HEK293 (cell line): Measurements from ENCODE around the gene GRID2.

ENCODE experiments used
- CTCF ChIA-PET: fragments of 350-600 bp; formaldehyde crosslinking; extraction: SDS; loops from one replicate; lab custom pipeline; 2021; ENCODE audit warnings: antibody characterized with exemption; lab: Yijun Ruan, JAX
- POLR2A ChIA-PET: fragments of 300-600 bp; formaldehyde crosslinking; extraction: SDS; loops from one replicate; lab custom pipeline; 2020; ENCODE audit warnings: antibody characterized with exemption, inconsistent platforms; lab: Yijun Ruan, JAX
- H3K27ac ChIP-seq: fragments of 200-500 bp; sonication (Bioruptor generic); 2 replicates; pipeline ENCODE4 v1.5.1; 2014; ENCODE audit warnings: low read depth, low read length, control low read depth, inconsistent platforms; ENCODE audit errors: extremely low read depth
- H3K36me3 ChIP-seq, 2 experiments: fragments of 200-500 bp in 1 of 2; sonication (Bioruptor generic) in 1 of 2; 1 replicate in 1 of 2; 2 replicates in 1 of 2; pipeline ENCODE4 v1.5.1; 2014 to 2017; ENCODE audit warnings: inconsistent platforms in 2 of 2, low read length in 2 of 2; ENCODE audit not compliant: control insufficient read depth in 2 of 2, insufficient read depth in 1 of 2
- H3K4me1 ChIP-seq: fragments of 200-500 bp; sonication (Bioruptor generic); 2 replicates; pipeline ENCODE4 v1.5.1; 2014; ENCODE audit warnings: mild to moderate bottlenecking, low read length, inconsistent platforms; ENCODE audit not compliant: control insufficient read depth, insufficient read depth
- H3K4me3 ChIP-seq: 2 replicates; pipeline ENCODE4 v1.5.1; 2011; ENCODE audit warnings: low read depth, mild to moderate bottlenecking, control low read depth, low read length, moderate library complexity
- H3K9me3 ChIP-seq: fragments of 200-500 bp; sonication (Bioruptor generic); 2 replicates; pipeline ENCODE4 v1.5.1; 2014; ENCODE audit warnings: low read depth, low read length, inconsistent platforms; ENCODE audit not compliant: control insufficient read depth, insufficient read depth
- KLF10 ChIP-seq: fragments of 450-650 bp; IDR thresholded peaks from 2 replicates; pipeline ENCODE4 v1.5.1; 2018; ENCODE audit warnings: missing biosample characterization, mild to moderate bottlenecking, missing genetic modification characterization
- ZNF16 ChIP-seq: fragments of 450-650 bp; formaldehyde crosslinking; IDR thresholded peaks from 2 replicates; pipeline ENCODE4 v1.5.1; 2016; ENCODE audit warnings: low read depth, missing biosample characterization, missing genetic modification characterization
- ZNF2 ChIP-seq: fragments of 450-650 bp; formaldehyde crosslinking; IDR thresholded peaks from 2 replicates; pipeline ENCODE4 v1.5.1; 2016; ENCODE audit warnings: missing biosample characterization, missing genetic modification characterization
- ZNF223 ChIP-seq: fragments of 450-650 bp; formaldehyde crosslinking; IDR thresholded peaks from 2 replicates; pipeline ENCODE4 v1.5.1; 2016; ENCODE audit warnings: missing biosample characterization, missing genetic modification characterization
- ZNF324 ChIP-seq: fragments of 450-650 bp; formaldehyde crosslinking; IDR thresholded peaks from 2 replicates; pipeline ENCODE4 v1.5.1; 2016; ENCODE audit warnings: missing biosample characterization, missing genetic modification characterization
- ZNF350 ChIP-seq: fragments of 450-650 bp; formaldehyde crosslinking; IDR thresholded peaks from 2 replicates; pipeline ENCODE4 v1.5.0; 2017; ENCODE audit warnings: missing biosample characterization, mild to moderate bottlenecking, missing genetic modification characterization
- ZNF596 ChIP-seq: fragments of 450-650 bp; IDR thresholded peaks from 2 replicates; pipeline ENCODE4 v1.5.0; 2018; ENCODE audit warnings: missing biosample characterization, mild to moderate bottlenecking, missing genetic modification characterization, moderate library complexity
- ZNF76 ChIP-seq: fragments of 450-650 bp; formaldehyde crosslinking; IDR thresholded peaks from 2 replicates; pipeline ENCODE4; 2016; ENCODE audit warnings: low read depth, missing biosample characterization, missing genetic modification characterization, borderline replicate concordance
- ZNF777 ChIP-seq: fragments of 450-650 bp; formaldehyde crosslinking; IDR thresholded peaks from 2 replicates; pipeline ENCODE4 v1.5.1; 2017; ENCODE audit warnings: missing biosample characterization, missing genetic modification characterization, borderline replicate concordance
- ZNF791 ChIP-seq: fragments of 450-650 bp; formaldehyde crosslinking; IDR thresholded peaks from 2 replicates; pipeline ENCODE4 v1.5.1; 2016; ENCODE audit warnings: missing biosample characterization, missing genetic modification characterization
- ZNF837 ChIP-seq: fragments of 450-650 bp; formaldehyde crosslinking; IDR thresholded peaks from 2 replicates; pipeline ENCODE4 v1.5.1; 2016; ENCODE audit warnings: missing biosample characterization, missing genetic modification characterization
- TF ChIP-seq, protein P1 (sequence below): fragments of 450-650 bp; formaldehyde crosslinking; IDR thresholded peaks from 2 replicates; pipeline ENCODE4 v1.5.1; 2016; ENCODE audit warnings: missing biosample characterization, missing genetic modification characterization
- TF ChIP-seq, protein P2 (sequence below): fragments of 450-650 bp; formaldehyde crosslinking; conservative IDR thresholded peaks from 2 replicates; pipeline ENCODE4 v1.5.1; 2016; ENCODE audit warnings: low read depth, missing biosample characterization, missing genetic modification characterization
- TF ChIP-seq, protein P3 (sequence below): fragments of 450-650 bp; formaldehyde crosslinking; IDR thresholded peaks from 2 replicates; pipeline ENCODE4 v1.5.1; 2016; ENCODE audit warnings: missing biosample characterization, missing genetic modification characterization, low read depth
- TF ChIP-seq, protein P4 (sequence below): fragments of 450-650 bp; formaldehyde crosslinking; IDR thresholded peaks from 2 replicates; pipeline ENCODE4 v1.5.1; 2016; ENCODE audit warnings: missing biosample characterization, missing genetic modification characterization
- TF ChIP-seq, protein P5 (sequence below): fragments of 450-650 bp; formaldehyde crosslinking; IDR thresholded peaks from 2 replicates; pipeline ENCODE4 v1.5.1; 2016; ENCODE audit warnings: missing biosample characterization, missing genetic modification characterization
- TF ChIP-seq, protein P6 (sequence below): fragments of 450-650 bp; formaldehyde crosslinking; IDR thresholded peaks from 2 replicates; pipeline ENCODE4 v1.5.1; 2016; ENCODE audit warnings: missing biosample characterization, missing genetic modification characterization
- TF ChIP-seq, protein P7 (sequence below): fragments of 450-650 bp; formaldehyde crosslinking; IDR thresholded peaks from 2 replicates; pipeline ENCODE4; 2016; ENCODE audit warnings: missing biosample characterization, missing genetic modification characterization

Gene GRID2

DNA sequence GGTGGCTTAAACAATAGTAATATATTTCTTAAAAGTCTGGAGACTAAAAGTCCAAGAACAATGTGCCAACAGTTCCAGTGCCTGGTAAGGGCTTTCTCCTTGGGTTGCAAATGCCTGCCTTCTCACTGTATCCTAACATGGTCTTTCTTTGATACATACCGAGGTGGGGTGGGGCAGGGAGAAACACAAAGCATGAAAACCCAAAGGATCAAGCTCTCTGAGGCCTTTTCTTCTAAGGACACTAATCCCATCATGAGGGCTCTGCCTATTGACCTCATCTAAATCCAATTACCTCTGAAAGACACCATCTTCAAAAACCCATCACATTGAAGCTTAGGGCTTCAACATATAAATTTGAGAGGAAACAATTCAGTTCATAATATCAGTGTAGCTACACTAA is 311.3 kb downstream of the GRID2 start:
- no peaks in the 10 kb centered on the region for H3K36me3 ChIP-seq

DNA sequence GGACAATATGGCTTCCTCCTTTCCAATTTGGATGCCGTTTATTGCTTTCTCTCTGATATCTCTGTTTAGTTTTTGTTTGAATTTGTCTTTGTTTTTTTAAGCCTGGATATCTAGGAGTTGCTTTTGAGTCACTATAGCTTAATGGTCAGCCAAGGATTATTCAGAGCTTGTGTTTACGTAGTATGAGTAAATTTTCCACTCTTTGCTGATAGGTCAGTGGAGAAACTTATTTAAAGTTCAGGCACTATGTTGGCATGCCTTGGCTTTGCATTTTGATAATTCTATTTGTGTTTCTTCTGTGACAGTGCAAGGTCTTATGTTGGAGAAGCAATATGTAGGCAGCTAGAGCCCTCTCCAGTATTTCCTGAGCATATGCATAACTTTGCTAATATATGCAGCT is 315.2 kb downstream of the GRID2 start:
- Histone ChIP-seq H3K4me3 (no peak overlapping the region), H3K36me3 (no peaks in the 10 kb centered on the region), H3K9me3 (no peaks in the 10 kb centered on the region), H3K27ac (no peak overlapping the region), H3K4me1 (no peaks in the 10 kb centered on the region)
- ChIA-PET CTCF (no interaction called here), POLR2A (no interaction called here)
- no peak for TF ChIP-seq ZNF76 (tag by site-specific recombination)
- TF ChIP-seq KLF10 (tag by site-specific recombination): no peak
- TF ChIP-seq, protein P1, sequence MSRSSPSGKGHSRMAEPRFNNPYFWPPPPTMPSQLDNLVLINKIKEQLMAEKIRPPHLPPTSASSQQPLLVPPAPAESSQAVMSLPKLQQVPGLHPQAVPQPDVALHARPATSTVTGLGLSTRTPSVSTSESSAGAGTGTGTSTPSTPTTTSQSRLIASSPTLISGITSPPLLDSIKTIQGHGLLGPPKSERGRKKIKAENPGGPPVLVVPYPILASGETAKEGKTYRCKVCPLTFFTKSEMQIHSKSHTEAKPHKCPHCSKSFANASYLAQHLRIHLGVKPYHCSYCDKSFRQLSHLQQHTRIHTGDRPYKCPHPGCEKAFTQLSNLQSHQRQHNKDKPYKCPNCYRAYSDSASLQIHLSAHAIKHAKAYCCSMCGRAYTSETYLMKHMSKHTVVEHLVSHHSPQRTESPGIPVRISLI (tag by site-specific recombination): no peak
- no peak for TF ChIP-seq ZNF324 (tag by site-specific recombination)
- TF ChIP-seq, protein P2, sequence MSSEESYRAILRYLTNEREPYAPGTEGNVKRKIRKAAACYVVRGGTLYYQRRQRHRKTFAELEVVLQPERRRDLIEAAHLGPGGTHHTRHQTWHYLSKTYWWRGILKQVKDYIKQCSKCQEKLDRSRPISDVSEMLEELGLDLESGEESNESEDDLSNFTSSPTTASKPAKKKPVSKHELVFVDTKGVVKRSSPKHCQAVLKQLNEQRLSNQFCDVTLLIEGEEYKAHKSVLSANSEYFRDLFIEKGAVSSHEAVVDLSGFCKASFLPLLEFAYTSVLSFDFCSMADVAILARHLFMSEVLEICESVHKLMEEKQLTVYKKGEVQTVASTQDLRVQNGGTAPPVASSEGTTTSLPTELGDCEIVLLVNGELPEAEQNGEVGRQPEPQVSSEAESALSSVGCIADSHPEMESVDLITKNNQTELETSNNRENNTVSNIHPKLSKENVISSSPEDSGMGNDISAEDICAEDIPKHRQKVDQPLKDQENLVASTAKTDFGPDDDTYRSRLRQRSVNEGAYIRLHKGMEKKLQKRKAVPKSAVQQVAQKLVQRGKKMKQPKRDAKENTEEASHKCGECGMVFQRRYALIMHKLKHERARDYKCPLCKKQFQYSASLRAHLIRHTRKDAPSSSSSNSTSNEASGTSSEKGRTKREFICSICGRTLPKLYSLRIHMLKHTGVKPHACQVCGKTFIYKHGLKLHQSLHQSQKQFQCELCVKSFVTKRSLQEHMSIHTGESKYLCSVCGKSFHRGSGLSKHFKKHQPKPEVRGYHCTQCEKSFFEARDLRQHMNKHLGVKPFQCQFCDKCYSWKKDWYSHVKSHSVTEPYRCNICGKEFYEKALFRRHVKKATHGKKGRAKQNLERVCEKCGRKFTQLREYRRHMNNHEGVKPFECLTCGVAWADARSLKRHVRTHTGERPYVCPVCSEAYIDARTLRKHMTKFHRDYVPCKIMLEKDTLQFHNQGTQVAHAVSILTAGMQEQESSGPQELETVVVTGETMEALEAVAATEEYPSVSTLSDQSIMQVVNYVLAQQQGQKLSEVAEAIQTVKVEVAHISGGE: no peak
- TF ChIP-seq ZNF350 (tag by site-specific recombination): no peak
- no peak for TF ChIP-seq ZNF791 (tag by site-specific recombination)
- TF ChIP-seq ZNF837 (tag by site-specific recombination): no peak

More for the DNA sequence above, 311.3 kb downstream of the GRID2 start:
- Histone ChIP-seq H3K9me3 (no peaks in the 10 kb centered on the region), H3K4me3 (no peak overlapping the region), H3K4me1 (no peaks in the 10 kb centered on the region), H3K27ac (no peak overlapping the region)
- TF ChIP-seq, protein P3, sequence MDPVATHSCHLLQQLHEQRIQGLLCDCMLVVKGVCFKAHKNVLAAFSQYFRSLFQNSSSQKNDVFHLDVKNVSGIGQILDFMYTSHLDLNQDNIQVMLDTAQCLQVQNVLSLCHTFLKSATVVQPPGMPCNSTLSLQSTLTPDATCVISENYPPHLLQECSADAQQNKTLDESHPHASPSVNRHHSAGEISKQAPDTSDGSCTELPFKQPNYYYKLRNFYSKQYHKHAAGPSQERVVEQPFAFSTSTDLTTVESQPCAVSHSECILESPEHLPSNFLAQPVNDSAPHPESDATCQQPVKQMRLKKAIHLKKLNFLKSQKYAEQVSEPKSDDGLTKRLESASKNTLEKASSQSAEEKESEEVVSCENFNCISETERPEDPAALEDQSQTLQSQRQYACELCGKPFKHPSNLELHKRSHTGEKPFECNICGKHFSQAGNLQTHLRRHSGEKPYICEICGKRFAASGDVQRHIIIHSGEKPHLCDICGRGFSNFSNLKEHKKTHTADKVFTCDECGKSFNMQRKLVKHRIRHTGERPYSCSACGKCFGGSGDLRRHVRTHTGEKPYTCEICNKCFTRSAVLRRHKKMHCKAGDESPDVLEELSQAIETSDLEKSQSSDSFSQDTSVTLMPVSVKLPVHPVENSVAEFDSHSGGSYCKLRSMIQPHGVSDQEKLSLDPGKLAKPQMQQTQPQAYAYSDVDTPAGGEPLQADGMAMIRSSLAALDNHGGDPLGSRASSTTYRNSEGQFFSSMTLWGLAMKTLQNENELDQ (tag by site-specific recombination): no peak
- TF ChIP-seq ZNF223 (tag by site-specific recombination) (no peak), ZNF596 (tag by site-specific recombination) (no peak), ZNF16 (tag by site-specific recombination) (no peak), ZNF777 (tag by site-specific recombination) (no peak), ZNF2 (no peak)
- TF ChIP-seq, protein P4, sequence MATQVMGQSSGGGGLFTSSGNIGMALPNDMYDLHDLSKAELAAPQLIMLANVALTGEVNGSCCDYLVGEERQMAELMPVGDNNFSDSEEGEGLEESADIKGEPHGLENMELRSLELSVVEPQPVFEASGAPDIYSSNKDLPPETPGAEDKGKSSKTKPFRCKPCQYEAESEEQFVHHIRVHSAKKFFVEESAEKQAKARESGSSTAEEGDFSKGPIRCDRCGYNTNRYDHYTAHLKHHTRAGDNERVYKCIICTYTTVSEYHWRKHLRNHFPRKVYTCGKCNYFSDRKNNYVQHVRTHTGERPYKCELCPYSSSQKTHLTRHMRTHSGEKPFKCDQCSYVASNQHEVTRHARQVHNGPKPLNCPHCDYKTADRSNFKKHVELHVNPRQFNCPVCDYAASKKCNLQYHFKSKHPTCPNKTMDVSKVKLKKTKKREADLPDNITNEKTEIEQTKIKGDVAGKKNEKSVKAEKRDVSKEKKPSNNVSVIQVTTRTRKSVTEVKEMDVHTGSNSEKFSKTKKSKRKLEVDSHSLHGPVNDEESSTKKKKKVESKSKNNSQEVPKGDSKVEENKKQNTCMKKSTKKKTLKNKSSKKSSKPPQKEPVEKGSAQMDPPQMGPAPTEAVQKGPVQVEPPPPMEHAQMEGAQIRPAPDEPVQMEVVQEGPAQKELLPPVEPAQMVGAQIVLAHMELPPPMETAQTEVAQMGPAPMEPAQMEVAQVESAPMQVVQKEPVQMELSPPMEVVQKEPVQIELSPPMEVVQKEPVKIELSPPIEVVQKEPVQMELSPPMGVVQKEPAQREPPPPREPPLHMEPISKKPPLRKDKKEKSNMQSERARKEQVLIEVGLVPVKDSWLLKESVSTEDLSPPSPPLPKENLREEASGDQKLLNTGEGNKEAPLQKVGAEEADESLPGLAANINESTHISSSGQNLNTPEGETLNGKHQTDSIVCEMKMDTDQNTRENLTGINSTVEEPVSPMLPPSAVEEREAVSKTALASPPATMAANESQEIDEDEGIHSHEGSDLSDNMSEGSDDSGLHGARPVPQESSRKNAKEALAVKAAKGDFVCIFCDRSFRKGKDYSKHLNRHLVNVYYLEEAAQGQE (tag by site-specific recombination): no peak
- TF ChIP-seq, protein P5, sequence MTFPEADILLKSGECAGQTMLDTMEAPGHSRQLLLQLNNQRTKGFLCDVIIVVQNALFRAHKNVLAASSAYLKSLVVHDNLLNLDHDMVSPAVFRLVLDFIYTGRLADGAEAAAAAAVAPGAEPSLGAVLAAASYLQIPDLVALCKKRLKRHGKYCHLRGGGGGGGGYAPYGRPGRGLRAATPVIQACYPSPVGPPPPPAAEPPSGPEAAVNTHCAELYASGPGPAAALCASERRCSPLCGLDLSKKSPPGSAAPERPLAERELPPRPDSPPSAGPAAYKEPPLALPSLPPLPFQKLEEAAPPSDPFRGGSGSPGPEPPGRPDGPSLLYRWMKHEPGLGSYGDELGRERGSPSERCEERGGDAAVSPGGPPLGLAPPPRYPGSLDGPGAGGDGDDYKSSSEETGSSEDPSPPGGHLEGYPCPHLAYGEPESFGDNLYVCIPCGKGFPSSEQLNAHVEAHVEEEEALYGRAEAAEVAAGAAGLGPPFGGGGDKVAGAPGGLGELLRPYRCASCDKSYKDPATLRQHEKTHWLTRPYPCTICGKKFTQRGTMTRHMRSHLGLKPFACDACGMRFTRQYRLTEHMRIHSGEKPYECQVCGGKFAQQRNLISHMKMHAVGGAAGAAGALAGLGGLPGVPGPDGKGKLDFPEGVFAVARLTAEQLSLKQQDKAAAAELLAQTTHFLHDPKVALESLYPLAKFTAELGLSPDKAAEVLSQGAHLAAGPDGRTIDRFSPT (tag by site-specific recombination): no peak
- TF ChIP-seq, protein P6, sequence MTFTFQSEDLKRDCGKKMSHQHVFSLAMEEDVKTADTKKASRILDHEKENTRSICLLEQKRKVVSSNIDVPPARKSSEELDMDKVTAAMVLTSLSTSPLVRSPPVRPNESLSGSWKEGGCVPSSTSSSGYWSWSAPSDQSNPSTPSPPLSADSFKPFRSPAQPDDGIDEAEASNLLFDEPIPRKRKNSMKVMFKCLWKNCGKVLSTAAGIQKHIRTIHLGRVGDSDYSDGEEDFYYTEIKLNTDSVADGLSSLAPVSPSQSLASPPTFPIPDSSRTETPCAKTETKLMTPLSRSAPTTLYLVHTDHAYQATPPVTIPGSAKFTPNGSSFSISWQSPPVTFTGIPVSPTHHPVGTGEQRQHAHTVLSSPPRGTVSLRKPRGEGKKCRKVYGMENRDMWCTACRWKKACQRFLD: no peak
- TF ChIP-seq, protein P7, sequence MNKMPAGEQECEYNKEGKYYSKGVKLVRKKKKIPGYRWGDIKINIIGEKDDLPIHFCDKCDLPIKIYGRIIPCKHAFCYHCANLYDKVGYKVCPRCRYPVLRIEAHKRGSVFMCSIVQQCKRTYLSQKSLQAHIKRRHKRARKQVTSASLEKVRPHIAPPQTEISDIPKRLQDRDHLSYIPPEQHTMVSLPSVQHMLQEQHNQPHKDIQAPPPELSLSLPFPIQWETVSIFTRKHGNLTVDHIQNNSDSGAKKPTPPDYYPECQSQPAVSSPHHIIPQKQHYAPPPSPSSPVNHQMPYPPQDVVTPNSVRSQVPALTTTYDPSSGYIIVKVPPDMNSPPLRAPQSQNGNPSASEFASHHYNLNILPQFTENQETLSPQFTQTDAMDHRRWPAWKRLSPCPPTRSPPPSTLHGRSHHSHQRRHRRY (tag by site-specific recombination): no peak
- POLR2A ChIA-PET: no interaction called here
- CTCF ChIA-PET: no interaction called here
